Hair follicular keratinocyte (primary cell): ENCODE data around the gene BEND7. TPM values are rescaled to one million over a fixed set of nuclear protein-coding genes. Genes with fewer than 3 reads are reported as not detected.

Experiments
- total RNA-seq: library from RNA; depleted of rRNA; stranded (reverse); fragments of >200 nt; gene quantifications from 2 replicates; pipeline ENCODE4 v1.2.3, GENCODE V29; 2015

Gene BEND7
- total RNA-seq = 2.9 and 4.2 TPM in 2 replicates

GRCh38 chr10:13528875-13529713 is at the start of gene BEND7:
Gene BEND7 (minus strand): TSS chr10:13529014. CDS start chr10:13528533, 481 bp downstream.

Other genes with a start within 250 kb of the BEND7 start
- 9.9 and 13.0 TPM in 2 replicates for gene PHYH, start 228.9 kb downstream of the BEND7 start, total RNA-seq
- 24.9 and 44.0 TPM in 2 replicates for gene SEPHS1, start 180.7 kb downstream of the BEND7 start, total RNA-seq
- 19.2 and 19.7 TPM in 2 replicates for gene PRPF18, start 58.0 kb upstream of the BEND7 start, total RNA-seq